Measurements from ENCODE around the gene BCL3. TPM values are rescaled to one million over a fixed set of nuclear protein-coding genes. Genes with fewer than 3 reads are reported as not detected.

The BCL3 gene
- total RNA-seq, 1 experiment from 2014 or later, result 3.9 TPM

DNA sequence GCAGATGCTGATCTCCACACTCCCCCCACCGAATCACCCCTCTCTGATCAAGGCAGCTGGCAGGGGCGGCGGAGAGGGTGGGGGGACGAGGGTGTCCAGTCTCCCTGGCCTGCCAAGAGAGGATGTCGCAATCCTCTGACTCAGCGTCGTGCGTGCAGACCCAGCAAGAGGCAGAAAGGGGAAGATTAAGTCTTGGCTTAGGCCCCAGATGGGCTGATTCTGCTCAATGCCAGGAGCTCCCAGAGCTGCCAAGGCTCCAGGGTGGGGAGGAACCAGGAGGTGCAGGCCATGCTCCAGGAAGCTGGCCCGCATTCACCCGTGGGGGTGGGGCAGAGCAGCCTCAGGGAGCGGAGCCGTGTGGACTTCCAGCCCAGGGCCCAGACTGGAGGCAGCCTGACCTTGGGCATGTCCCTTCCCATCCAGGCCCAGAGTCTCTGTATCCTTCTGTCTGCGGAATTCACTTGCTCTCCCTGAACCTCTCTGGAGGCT is 6.6 kb upstream of the BCL3 start:
- no peaks in the 10 kb centered on the region for H3K27me3 ChIP-seq (replicated peaks)
- no peaks in the 10 kb centered on the region for H3K36me3 ChIP-seq
- H3K4me1 ChIP-seq (replicated peaks), result peaks cover 66% of the 10 kb centered on the region
- peak overlapping the region; percentile 87 for H3K27ac ChIP-seq
- peak; percentile 97 to 99 for DNase-seq (ENCODE audit: low read depth in 1 of 2, low spot score in 2 of 2)
- H3K9me3 ChIP-seq (replicated peaks), result no peaks in the 10 kb centered on the region
- no peak overlapping the region for H3K4me3 ChIP-seq

DNA sequence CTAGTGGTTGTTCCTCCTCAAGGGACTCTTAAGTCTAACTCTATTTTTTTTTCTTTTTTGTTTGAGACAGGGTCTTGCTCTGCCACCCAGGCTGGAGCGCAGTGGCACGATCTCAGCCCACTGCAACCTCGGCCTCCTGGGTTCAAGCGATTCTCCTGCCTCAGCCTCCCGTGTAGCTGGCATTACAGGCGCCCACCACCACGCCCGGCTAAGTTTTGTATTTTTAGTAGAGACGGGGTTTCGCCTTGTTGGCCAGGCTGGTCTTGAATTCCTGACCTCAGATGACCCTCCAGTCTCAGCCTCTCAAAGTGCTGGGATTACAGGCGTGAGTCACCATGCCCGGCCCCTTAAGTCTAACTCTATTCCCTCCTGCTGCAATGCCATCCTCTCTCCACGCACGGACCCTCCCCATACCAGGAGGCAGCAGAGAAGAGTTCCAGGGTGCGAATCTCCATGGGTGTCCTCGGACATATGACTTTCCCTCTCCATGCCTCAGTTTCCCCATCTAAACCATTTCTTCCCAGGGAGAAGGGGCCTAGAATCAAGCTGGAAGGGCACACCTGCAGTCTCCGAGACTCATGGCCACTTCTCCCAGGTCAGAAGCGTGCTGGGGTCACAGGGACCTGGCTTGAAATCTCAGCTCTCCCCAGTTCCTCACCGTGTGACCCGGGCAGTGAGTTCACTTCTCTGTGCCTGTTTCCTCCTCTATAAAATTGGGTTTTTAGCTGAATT is 6.0 kb upstream of the BCL3 start:
- peaks cover 71% of the 10 kb centered on the region for H3K4me1 ChIP-seq (replicated peaks)
- no peaks in the 10 kb centered on the region for H3K36me3 ChIP-seq
- DNase-seq (ENCODE audit: low read depth in 1 of 2, low spot score in 2 of 2), result peak in 1 of 2 experiments; percentile 77
- no peaks in the 10 kb centered on the region for H3K9me3 ChIP-seq (replicated peaks)
- H3K27me3 ChIP-seq (replicated peaks), result no peaks in the 10 kb centered on the region
- H3K4me3 ChIP-seq, result no peak overlapping the region
- H3K27ac ChIP-seq, result peak overlapping the region; percentile 87

DNA sequence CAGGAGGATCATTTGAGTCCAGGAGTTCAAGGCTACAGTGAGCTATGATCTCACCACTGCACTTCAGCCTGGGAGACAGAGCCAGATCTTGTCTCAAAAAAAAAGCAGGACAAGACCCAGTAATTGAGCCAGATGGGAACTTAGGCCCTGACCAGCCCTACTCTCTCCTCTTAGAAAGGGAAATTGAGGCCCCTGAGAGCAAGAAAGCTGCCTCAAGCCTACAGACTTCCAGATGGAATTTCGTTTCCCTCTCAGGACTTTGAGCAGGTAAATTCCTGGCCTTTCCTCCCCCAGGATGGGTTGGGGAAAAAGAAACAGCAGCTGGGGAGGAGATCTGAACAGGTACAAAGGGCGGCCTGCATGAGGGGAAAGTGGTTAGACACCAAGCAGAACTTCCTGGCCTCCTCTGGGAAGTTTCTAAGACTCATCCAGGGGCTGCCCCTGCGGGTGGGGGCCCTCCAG is 3.6 kb upstream of the BCL3 start:
- Histone ChIP-seq H3K4me1 (replicated peaks) (peaks cover 68% of the 10 kb centered on the region), H3K27ac (peak overlapping the region; percentile 68), H3K27me3 (replicated peaks) (no peaks in the 10 kb centered on the region), H3K4me3 (no peak overlapping the region), H3K9me3 (replicated peaks) (no peaks in the 10 kb centered on the region), H3K36me3 (peaks cover 4% of the 10 kb centered on the region; the same call in 1 of the 2 replicates)
- DNase-seq (ENCODE audit: low read depth in 1 of 2, low spot score in 2 of 2), result no peak

DNA sequence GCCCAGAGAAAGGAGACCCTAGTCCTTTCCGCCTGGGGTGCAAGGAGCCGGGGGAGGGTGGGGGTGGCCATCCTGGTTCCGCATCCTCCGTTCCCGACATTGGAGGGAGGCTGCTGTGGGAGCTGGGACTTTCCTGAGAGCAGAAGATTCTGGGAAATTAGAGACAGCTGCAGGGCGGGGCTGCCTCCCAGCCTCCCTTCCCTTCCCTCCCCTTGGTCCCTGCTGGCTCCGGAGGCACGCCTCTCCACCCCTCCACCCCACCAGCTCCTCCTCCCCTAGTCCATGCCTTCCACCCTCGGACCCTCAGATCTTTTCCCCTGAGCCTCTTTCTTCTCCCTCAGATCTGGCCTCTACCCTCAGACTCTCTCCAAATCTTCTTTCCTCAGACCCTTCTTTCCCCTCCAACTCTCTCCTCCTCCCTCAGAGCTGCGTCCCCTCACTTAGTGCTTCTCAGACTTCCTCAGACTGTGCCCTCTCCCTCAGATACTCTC is 3.1 kb upstream of the BCL3 start:
- Histone ChIP-seq H3K4me1 (replicated peaks) (peaks cover 68% of the 10 kb centered on the region), H3K36me3 (peaks cover 8% of the 10 kb centered on the region; the same call in 1 of the 2 replicates), H3K4me3 (no peak overlapping the region), H3K27me3 (replicated peaks) (no peaks in the 10 kb centered on the region), H3K9me3 (replicated peaks) (no peaks in the 10 kb centered on the region), H3K27ac (peak overlapping the region; percentile 68)
- peak; percentile 73 to 87 for DNase-seq (ENCODE audit: low read depth in 1 of 2, low spot score in 2 of 2)

DNA sequence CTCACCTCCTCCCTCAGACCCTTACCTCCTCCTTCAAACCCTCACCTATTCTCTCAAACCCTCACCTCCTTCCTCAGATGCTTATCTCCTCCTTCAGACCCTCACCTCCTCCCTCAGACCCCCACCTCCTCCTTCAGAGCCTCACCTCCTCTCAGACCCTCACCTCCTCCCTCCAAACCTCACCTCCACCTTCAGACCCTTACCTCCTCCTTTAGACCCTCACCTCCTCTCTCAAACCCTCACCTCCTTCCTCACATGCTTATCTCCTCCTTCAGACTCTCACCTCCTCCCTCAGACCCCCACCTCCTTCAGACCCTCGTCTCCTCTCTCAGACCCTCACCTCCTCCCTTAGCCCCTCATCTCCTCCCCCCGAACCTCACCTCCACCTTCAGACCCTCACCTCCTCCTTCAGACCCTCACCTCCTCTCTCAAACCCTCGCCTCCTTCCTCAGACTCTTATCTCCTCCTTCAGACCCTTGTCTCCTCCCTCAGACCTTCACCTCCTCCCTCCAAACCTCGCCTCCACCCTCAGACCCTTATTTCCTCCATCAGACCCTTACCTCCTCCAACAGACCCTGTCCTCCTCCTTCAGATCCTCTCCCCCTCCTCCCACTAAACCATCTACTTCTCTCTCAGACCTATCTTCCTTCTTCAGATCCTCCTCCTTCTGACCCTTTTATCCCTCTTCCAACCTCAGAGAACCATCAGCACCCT is 2.5 kb upstream of the BCL3 start:
- H3K4me1 ChIP-seq (replicated peaks), result peaks cover 63% of the 10 kb centered on the region
- DNase-seq (ENCODE audit: low read depth in 1 of 2, low spot score in 2 of 2), result no peak
- no peaks in the 10 kb centered on the region for H3K27me3 ChIP-seq (replicated peaks)
- no peak overlapping the region for H3K27ac ChIP-seq
- H3K9me3 ChIP-seq (replicated peaks), result no peaks in the 10 kb centered on the region
- no peak overlapping the region for H3K4me3 ChIP-seq
- peaks cover 13% of the 10 kb centered on the region for H3K36me3 ChIP-seq

DNA sequence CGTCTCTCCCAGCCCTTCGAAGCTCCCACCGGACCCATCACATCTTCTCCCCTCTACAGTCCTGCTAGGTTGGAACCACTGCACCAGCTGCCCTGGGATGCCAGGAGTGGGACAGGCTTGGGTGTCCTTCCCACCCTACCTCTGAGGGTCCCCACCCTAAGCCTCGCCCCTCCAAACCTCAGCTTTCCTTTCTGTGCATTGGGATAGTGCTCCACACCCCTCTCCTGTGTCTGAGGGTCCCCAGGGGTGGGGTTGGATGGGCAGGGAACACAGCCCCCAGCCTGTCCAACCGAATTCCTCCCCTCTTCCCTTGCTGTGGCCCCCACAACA is 1.9 kb upstream of the BCL3 start:
- H3K4me1 ChIP-seq (replicated peaks), result peaks cover 58% of the 10 kb centered on the region
- H3K27ac ChIP-seq, result 0 out of 2 replicates have a peak overlapping the region, but pooled peaks have one; percentile 40

DNA sequence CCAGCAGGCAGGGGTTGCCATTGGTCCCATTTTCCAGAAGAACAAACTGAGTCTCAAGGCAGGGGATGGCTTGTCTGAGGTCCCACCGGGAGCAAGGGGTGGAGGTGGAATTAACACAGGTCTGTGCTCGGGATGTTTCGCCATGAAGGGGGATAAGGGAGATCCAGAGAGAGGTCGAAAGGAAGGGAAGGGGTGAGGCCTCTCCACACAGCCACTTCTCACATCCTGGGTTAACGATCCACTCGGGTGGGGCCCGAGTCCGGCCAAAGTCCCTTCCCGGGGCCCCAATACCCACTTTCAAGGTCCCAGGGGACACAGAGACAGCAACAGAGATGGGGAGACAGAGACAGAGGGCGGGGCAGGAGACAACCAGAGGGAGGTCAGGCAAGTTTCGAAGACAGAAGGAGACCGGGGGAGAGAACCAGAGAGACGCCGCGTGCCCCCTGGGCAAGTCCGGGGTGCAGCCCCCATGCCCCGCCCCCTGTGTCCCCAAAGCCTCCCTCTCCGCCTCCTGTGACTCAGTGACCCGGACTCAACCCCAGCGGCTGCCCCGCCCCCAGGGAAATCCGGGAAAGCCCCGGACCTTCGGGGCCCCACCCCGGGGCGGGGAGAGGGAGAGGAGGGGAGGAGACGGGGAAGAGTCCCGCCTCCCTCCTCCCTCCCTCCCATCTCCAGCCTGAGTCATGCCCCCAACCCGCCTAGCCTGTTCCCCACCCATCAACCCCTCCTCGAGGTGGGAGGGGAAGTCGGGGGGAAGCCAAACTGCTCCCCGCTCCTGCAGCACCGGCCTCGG is 1.4 kb upstream of the BCL3 start:
- Histone ChIP-seq H3K36me3 (peaks cover 24% of the 10 kb centered on the region), H3K4me1 (replicated peaks) (peaks cover 54% of the 10 kb centered on the region), H3K27ac (peak overlapping the region; percentile 65), H3K27me3 (replicated peaks) (no peaks in the 10 kb centered on the region), H3K9me3 (replicated peaks) (no peaks in the 10 kb centered on the region), H3K4me3 (peak overlapping the region; percentile 74)
- peak; percentile 96 to 97 for DNase-seq (ENCODE audit: low read depth in 1 of 2, low spot score in 2 of 2)

More for the DNA sequence above, 1.9 kb upstream of the BCL3 start:
- Histone ChIP-seq H3K9me3 (replicated peaks) (no peaks in the 10 kb centered on the region), H3K27me3 (replicated peaks) (no peaks in the 10 kb centered on the region), H3K4me3 (no peak overlapping the region), H3K36me3 (peaks cover 19% of the 10 kb centered on the region)
- DNase-seq (ENCODE audit: low read depth in 1 of 2, low spot score in 2 of 2), result no peak

DNA sequence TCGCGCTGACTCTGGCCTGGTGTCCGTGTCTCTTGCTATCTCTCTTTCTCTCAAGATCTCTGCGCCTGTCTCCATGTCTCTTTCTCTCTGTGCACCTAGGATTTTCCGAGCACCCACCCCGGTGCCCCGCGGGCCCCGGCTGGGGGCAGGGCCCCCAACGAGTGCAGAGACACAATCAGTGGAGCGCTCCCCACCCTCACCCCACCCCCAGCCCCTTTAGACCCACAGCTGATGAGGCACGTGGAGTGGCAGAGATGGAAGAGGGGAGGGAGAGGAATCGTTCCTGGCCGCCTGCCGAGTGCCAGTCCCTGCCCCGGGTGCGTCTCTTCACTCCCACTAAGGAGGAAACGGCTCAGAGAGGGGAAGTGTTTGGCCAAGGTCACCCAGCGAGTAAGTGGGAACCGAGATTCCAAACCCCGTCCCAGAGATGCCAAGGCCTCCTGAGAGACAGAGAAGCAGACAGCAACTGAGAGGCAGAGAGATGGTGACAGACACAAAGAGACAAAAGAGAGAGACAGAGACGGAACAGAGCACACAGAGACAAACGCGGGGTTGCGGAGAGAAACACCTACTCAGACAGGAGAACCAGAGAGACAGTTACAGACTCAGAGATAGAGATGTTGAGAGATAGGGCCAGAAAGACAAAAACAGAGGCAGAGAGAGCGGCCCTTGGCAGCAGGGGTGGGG is 626 bp upstream of the BCL3 start:
- Histone ChIP-seq H3K27ac (peak overlapping the region; percentile 65), H3K4me3 (peak overlapping the region; percentile 74), H3K9me3 (replicated peaks) (no peaks in the 10 kb centered on the region), H3K4me1 (replicated peaks) (peaks cover 52% of the 10 kb centered on the region), H3K36me3 (peaks cover 32% of the 10 kb centered on the region), H3K27me3 (replicated peaks) (no peaks in the 10 kb centered on the region)
- DNase-seq (ENCODE audit: low read depth in 1 of 2, low spot score in 2 of 2), result peak; percentile 79 to 80

DNA sequence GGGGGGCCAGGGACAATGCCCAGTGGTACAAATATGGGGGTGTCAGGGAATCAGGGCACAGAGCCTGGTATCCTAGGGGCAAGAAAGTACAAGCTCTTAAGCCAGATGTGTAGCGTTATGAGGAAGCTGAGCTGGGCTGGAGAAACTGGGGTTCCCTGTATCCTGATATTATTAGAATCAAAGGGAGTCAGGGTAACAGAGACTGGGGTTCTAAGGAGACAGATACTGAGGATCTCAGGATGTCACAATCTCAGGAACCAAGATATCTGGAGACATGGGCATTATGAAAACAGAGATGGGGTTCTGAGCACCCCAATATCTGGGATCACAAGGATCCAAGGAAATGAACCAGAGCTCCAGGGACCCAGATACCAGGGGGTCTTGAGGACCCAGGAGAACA is 784 bp downstream of the BCL3 start:
- no peak for DNase-seq (ENCODE audit: low read depth in 1 of 2, low spot score in 2 of 2)

DNA sequence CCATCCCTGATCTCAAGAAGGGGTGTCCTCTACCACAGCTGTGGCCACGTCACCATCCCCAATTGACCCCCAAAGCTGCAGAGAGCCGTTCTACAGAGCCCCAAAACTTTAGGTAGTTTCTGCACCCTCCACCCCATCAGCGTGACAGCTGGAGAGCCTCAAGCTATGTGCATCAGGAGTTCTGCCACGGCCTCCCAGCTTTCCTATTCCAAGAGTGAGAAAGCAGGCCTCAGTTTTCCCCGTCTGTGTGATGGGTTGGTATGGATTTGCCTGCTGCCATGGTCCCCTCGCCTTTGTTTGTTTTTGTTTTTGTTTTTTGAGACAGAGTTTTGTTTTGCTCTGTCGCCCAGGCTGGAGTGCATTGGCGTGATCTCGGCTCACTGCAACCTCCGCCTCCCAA is 1.5 kb downstream of the BCL3 start:
- Histone ChIP-seq H3K4me3 (peak overlapping the region; percentile 74), H3K27me3 (replicated peaks) (no peaks in the 10 kb centered on the region), H3K4me1 (replicated peaks) (peaks cover 62% of the 10 kb centered on the region), H3K36me3 (peaks cover 39% of the 10 kb centered on the region), H3K27ac (no peak overlapping the region), H3K9me3 (replicated peaks) (no peaks in the 10 kb centered on the region)
- no peak for DNase-seq (ENCODE audit: low read depth in 1 of 2, low spot score in 2 of 2)

More for the DNA sequence above, 784 bp downstream of the BCL3 start:
- peaks cover 61% of the 10 kb centered on the region for H3K4me1 ChIP-seq (replicated peaks)
- H3K4me3 ChIP-seq, result peak overlapping the region; percentile 74
- H3K27ac ChIP-seq, result no peak overlapping the region
- peaks cover 35% of the 10 kb centered on the region for H3K36me3 ChIP-seq
- no peaks in the 10 kb centered on the region for H3K9me3 ChIP-seq (replicated peaks)
- H3K27me3 ChIP-seq (replicated peaks), result no peaks in the 10 kb centered on the region

DNA sequence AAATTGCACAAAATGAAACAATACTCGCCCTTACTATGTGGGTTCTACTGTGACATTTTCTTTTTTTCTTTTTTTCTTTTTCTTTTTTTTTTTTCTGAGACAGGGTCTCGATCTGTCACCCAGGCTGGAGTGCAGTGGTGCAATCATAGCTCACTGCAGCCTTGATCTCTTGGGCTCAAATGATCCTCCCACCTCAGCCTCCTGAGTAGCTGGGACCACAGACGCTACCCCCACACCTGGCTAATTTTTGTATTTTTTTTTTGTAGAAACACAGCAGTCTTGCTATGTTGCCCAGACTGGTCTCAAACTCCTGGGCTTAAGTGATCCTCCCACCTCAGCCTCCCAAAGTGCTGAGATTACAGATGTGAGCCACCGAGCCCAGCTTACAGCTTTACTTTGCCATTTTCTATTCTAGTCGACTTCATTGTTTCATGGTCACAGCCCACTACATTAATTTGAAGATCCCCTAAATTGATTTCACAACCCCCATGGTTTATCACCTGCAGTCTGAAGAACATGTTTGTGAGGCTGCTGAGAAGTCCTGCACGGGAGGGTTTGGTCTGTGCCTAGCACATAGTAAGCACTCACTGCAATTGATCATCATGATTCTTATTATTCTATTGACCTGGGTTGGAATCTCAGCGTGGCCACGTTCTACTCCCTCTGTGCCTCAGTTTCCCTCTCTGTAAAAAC is 3.8 kb downstream of the BCL3 start:
- H3K9me3 ChIP-seq (replicated peaks), result no peaks in the 10 kb centered on the region; the same call in 1 of the 2 replicates
- no peaks in the 10 kb centered on the region for H3K27me3 ChIP-seq (replicated peaks)
- H3K4me3 ChIP-seq, result no peak overlapping the region
- H3K4me1 ChIP-seq (replicated peaks), result peaks cover 54% of the 10 kb centered on the region
- DNase-seq (ENCODE audit: low read depth in 1 of 2, low spot score in 2 of 2), result no peak
- peaks cover 59% of the 10 kb centered on the region for H3K36me3 ChIP-seq
- H3K27ac ChIP-seq, result no peak overlapping the region

DNA sequence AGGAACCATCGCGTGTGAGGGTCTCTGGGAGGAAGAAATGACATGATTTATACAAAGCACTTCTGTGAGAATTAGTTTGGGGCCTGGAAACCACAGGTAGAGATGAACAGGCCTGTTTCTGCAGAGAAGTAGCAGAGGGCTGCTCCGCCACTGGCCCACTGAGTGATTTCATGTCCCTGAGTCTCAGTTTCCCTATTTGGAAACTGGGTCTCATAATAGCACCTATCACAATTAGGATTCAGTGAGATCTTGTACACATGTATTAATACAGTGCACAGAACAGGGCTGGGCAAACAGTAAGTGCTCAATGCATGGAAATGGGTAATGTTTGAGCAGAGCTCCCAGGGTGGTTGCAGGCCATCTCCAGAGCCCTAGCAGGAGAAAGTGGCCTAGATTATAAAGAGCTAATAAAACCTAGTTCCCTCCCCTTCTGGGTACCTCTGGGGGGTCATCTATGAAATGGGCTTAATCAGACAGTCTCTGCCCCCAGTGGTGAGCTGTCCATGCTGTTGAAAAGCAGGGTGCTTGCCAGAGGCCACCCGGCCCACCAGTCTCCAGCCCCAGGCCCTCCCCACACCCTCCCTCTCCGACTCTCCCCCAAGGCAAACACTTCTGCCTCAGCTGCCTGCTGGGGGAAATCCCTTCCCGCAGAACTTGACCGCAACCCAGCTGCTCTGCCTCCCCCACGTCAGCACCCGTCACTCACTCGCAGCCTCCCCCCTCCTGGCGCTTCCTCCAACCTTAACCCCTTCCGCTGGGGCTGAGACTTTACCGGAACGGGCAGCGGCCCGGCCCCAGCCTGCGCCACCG is 4.5 kb downstream of the BCL3 start:
- H3K36me3 ChIP-seq, result peaks cover 65% of the 10 kb centered on the region
- peak; percentile 95 to 98 for DNase-seq (ENCODE audit: low read depth in 1 of 2, low spot score in 2 of 2)
- peaks cover 48% of the 10 kb centered on the region for H3K4me1 ChIP-seq (replicated peaks)
- H3K27me3 ChIP-seq (replicated peaks), result no peaks in the 10 kb centered on the region
- no peaks in the 10 kb centered on the region; the same call in 1 of the 2 replicates for H3K9me3 ChIP-seq (replicated peaks)
- H3K4me3 ChIP-seq, result peak overlapping the region; percentile 11; the same call in 1 of the 2 replicates
- H3K27ac ChIP-seq, result peak overlapping the region; percentile 74

Measured in SJSA1 (cell line).